CD4-positive, alpha-beta T cell treated with Interferon gamma for 1 hour (primary cell): ENCODE measurements around the gene PEAK3.

Experiments used
- DNase-seq: peaks from one replicate; pipeline ENCODE4 v3.0.0-alpha.2; 2020

The PEAK3 gene

GRCh38 chr19:2249010-2249866 lies 32.7 kb downstream of the PEAK3 start, which contains the start of gene AMH:
Gene AMH (plus strand): TSS chr19:2249323. CDS start chr19:2249333, 10 bp downstream.
- no peak for DNase-seq

- no peak for DNase-seq
These were observed 33.6 kb downstream of the PEAK3 start for GRCh38 chr19:2248136-2249009.

GRCh38 chr19:2247433-2248101 lies 34.4 kb downstream of the PEAK3 start:
- no peak for DNase-seq

GRCh38 chr19:2246801-2247361 lies 35.1 kb downstream of the PEAK3 start:
- DNase-seq, result no peak

- DNase-seq, result no peak
These were observed 35.9 kb downstream of the PEAK3 start for GRCh38 chr19:2246014-2246620.

GRCh38 chr19:2245273-2245672 lies 36.7 kb downstream of the PEAK3 start:
- no peak for DNase-seq

- DNase-seq, result no peak
These were observed 37.5 kb downstream of the PEAK3 start for GRCh38 chr19:2244486-2244885.

- no peak for DNase-seq
These were observed 37.9 kb downstream of the PEAK3 start for GRCh38 chr19:2244125-2244411.

GRCh38 chr19:2243274-2244124 lies 38.5 kb downstream of the PEAK3 start:
- no peak for DNase-seq

GRCh38 chr19:2242816-2243215 lies 39.2 kb downstream of the PEAK3 start:
- DNase-seq, result no peak

GRCh38 chr19:2242092-2242537 lies 39.9 kb downstream of the PEAK3 start:
- no peak for DNase-seq

GRCh38 chr19:2240881-2241760 lies 40.9 kb downstream of the PEAK3 start:
- no peak for DNase-seq

GRCh38 chr19:2239771-2240770 lies 41.9 kb downstream of the PEAK3 start:
- peak; percentile 21 for DNase-seq

- no peak for DNase-seq
These were observed 42.8 kb downstream of the PEAK3 start for GRCh38 chr19:2239173-2239572.

GRCh38 chr19:2237869-2238153 lies 44.2 kb downstream of the PEAK3 start:
- DNase-seq, result no peak

- DNase-seq, result no peak
These were observed 44.7 kb downstream of the PEAK3 start for GRCh38 chr19:2237051-2237868.

- peak; percentile 98 for DNase-seq
These were observed 45.5 kb downstream of the PEAK3 start, which contains the start of the genes PLEKHJ1 and SF3A2 for GRCh38 chr19:2236314-2237050. Gene PLEKHJ1 (minus strand): TSS chr19:2236329. CDS start chr19:2236248, 81 bp downstream. Gene SF3A2 (plus strand): TSS chr19:2236824. CDS start chr19:2243419, 6,595 bp downstream.

GRCh38 chr19:2236064-2236313 lies 46.0 kb downstream of the PEAK3 start:
- DNase-seq, result no peak
